Measurements from ENCODE around the gene NMUR1.

DNA sequence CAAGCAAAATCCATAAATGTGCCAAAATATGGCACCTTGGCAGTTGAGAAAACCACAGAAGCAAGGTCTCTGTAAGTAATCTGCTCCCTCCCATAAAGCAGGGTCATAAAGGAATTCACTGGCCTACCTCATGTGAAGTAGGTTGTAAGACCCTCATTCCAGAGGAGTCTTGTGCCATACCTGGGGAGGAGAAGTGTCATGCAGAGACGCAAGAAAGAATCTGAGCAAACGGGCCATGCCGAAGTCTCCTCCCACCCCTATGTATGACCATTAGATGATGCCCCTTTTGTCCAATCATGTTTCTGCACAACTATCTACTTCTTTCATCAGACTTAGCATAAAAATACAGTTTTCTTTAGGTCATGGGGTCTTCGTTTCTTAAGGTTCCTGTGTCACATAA, 14.6 kb downstream of the NMUR1 start:
- TF ChIP-seq, protein P1, sequence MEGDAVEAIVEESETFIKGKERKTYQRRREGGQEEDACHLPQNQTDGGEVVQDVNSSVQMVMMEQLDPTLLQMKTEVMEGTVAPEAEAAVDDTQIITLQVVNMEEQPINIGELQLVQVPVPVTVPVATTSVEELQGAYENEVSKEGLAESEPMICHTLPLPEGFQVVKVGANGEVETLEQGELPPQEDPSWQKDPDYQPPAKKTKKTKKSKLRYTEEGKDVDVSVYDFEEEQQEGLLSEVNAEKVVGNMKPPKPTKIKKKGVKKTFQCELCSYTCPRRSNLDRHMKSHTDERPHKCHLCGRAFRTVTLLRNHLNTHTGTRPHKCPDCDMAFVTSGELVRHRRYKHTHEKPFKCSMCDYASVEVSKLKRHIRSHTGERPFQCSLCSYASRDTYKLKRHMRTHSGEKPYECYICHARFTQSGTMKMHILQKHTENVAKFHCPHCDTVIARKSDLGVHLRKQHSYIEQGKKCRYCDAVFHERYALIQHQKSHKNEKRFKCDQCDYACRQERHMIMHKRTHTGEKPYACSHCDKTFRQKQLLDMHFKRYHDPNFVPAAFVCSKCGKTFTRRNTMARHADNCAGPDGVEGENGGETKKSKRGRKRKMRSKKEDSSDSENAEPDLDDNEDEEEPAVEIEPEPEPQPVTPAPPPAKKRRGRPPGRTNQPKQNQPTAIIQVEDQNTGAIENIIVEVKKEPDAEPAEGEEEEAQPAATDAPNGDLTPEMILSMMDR (IDR thresholded peaks at IDR 0.05), result no peak
- TF ChIP-seq POLR2A (IDR thresholded peaks at IDR 0.05), result no peak

All from testis (tissue), 2 donors.